ENCODE data around the gene PRL.

PRL gene

GRCh38 chr6:22247916-22248482, 48.8 kb downstream of the PRL start:
- Histone ChIP-seq H3K9me3 (ENCODE audit: insufficient read depth, low read length, severe bottlenecking) (no peaks in the 10 kb centered on the region), H3K4me1 (ENCODE audit: insufficient read depth, low read length) (peaks cover 11% of the 10 kb centered on the region), H3K4me3 (ENCODE audit: low read depth in 1 of 2, low read length in 2 of 2) (no peak overlapping the region), H4K20me1 (ENCODE audit: insufficient read depth, low read length) (no peaks in the 10 kb centered on the region), H3K79me2 (ENCODE audit: insufficient read depth, low read length) (no peaks in the 10 kb centered on the region), H2AFZ (ENCODE audit: low read depth, low read length) (no peak overlapping the region), H3K9ac (ENCODE audit: low read depth, low read length) (no peak overlapping the region), H3K4me2 (ENCODE audit: insufficient read depth, low read length) (no peak overlapping the region), H3K27me3 (ENCODE audit: insufficient read depth, low read length, poor library complexity) (no peaks in the 10 kb centered on the region), H3K27ac (ENCODE audit: low read length) (no peak overlapping the region), H3K36me3 (ENCODE audit: insufficient read depth, low read length) (no peaks in the 10 kb centered on the region)
- DNase-seq: no peak
- TF ChIP-seq CTCF (IDR thresholded peaks at IDR 0.05; ENCODE audit: borderline replicate concordance, extremely low read depth, low read length, poor library complexity, severe bottlenecking) (no peak), EZH2 (IDR thresholded peaks at IDR 0.05; ENCODE audit: borderline replicate concordance, low read depth, low read length, severe bottlenecking) (no peak)
- peak; percentile 50; the same call in 2 of the 3 replicates for ATAC-seq (ENCODE audit: insufficient read depth, low read depth)

GRCh38 chr6:22240025-22240424, 56.8 kb downstream of the PRL start:
- Histone ChIP-seq H3K36me3 (ENCODE audit: insufficient read depth, low read length) (no peaks in the 10 kb centered on the region), H3K27me3 (ENCODE audit: insufficient read depth, low read length, poor library complexity) (no peaks in the 10 kb centered on the region), H2AFZ (ENCODE audit: low read depth, low read length) (no peak overlapping the region), H3K9me3 (ENCODE audit: insufficient read depth, low read length, severe bottlenecking) (no peaks in the 10 kb centered on the region), H3K4me3 (ENCODE audit: low read depth in 1 of 2, low read length in 2 of 2) (no peak overlapping the region), H3K9ac (ENCODE audit: low read depth, low read length) (no peak overlapping the region), H4K20me1 (ENCODE audit: insufficient read depth, low read length) (no peaks in the 10 kb centered on the region), H3K4me1 (ENCODE audit: insufficient read depth, low read length) (no peaks in the 10 kb centered on the region), H3K79me2 (ENCODE audit: insufficient read depth, low read length) (no peaks in the 10 kb centered on the region), H3K4me2 (ENCODE audit: insufficient read depth, low read length) (no peak overlapping the region), H3K27ac (ENCODE audit: low read length) (no peak overlapping the region)
- no peak for TF ChIP-seq CTCF (IDR thresholded peaks at IDR 0.05; ENCODE audit: borderline replicate concordance, extremely low read depth, low read length, poor library complexity, severe bottlenecking)
- no peak for TF ChIP-seq EZH2 (IDR thresholded peaks at IDR 0.05; ENCODE audit: borderline replicate concordance, low read depth, low read length, severe bottlenecking)
- DNase-seq: no peak
- no peak for ATAC-seq (ENCODE audit: insufficient read depth, low read depth)

GRCh38 chr6:22239261-22239921, 57.4 kb downstream of the PRL start:
- no peaks in the 10 kb centered on the region for H3K9me3 ChIP-seq (ENCODE audit: insufficient read depth, low read length, severe bottlenecking)
- DNase-seq (no peak), ATAC-seq (ENCODE audit: insufficient read depth, low read depth) (no peak)
- H3K4me1 ChIP-seq (ENCODE audit: insufficient read depth, low read length): no peaks in the 10 kb centered on the region
- TF ChIP-seq CTCF (IDR thresholded peaks at IDR 0.05; ENCODE audit: borderline replicate concordance, extremely low read depth, low read length, poor library complexity, severe bottlenecking) (no peak), EZH2 (IDR thresholded peaks at IDR 0.05; ENCODE audit: borderline replicate concordance, low read depth, low read length, severe bottlenecking) (no peak)
- no peak overlapping the region for H2AFZ ChIP-seq (ENCODE audit: low read depth, low read length)
- H3K9ac ChIP-seq (ENCODE audit: low read depth, low read length): no peak overlapping the region
- H3K27ac ChIP-seq (ENCODE audit: low read length): no peak overlapping the region
- no peaks in the 10 kb centered on the region for H3K27me3 ChIP-seq (ENCODE audit: insufficient read depth, low read length, poor library complexity)
- no peak overlapping the region for H3K4me3 ChIP-seq (ENCODE audit: low read depth in 1 of 2, low read length in 2 of 2)
- no peak overlapping the region for H3K4me2 ChIP-seq (ENCODE audit: insufficient read depth, low read length)
- H3K79me2 ChIP-seq (ENCODE audit: insufficient read depth, low read length): no peaks in the 10 kb centered on the region
- H4K20me1 ChIP-seq (ENCODE audit: insufficient read depth, low read length): no peaks in the 10 kb centered on the region
- no peaks in the 10 kb centered on the region for H3K36me3 ChIP-seq (ENCODE audit: insufficient read depth, low read length)

All from DND-41 (cell line).